ENCODE results near the gene FANCM.

FANCM gene

DNA sequence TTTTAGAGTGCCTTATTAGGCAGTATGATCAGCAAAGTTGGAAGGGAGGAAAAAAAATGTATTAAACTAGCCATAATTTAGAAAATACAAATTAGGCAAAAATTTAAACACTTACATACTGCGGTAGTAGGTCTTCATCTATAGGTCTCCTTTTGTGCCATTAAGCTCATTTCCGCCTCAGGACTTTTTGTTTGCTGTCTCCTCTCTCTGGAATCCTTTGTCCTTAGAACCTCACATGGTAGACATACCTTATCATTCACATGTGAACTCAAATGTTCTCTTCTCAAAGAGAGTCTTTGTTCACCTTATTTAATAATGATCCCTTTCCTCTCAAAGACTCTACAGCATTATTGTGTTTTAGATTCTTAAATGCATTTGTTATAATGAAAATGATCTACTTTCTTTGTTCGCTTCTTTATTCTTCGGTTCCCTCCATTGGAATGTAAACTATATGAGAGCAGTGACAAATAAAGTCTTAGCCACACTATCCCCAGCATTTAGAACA is 14.7 kb downstream of the FANCM start:
- Histone ChIP-seq H3K4me1 (ENCODE audit: insufficient read depth, low read length) (no peaks in the 10 kb centered on the region), H4K20me1 (ENCODE audit: insufficient read depth, low read length) (no peaks in the 10 kb centered on the region), H2AFZ (ENCODE audit: low read depth, low read length) (no peak overlapping the region), H3K4me2 (ENCODE audit: insufficient read depth, low read length) (no peak overlapping the region), H3K27me3 (ENCODE audit: insufficient read depth, low read length, poor library complexity) (no peaks in the 10 kb centered on the region), H3K79me2 (ENCODE audit: insufficient read depth, low read length) (peaks cover 8% of the 10 kb centered on the region), H3K9ac (ENCODE audit: low read depth, low read length) (no peak overlapping the region), H3K9me3 (ENCODE audit: insufficient read depth, low read length, severe bottlenecking) (no peaks in the 10 kb centered on the region), H3K27ac (ENCODE audit: low read length) (no peak overlapping the region), H3K4me3 (ENCODE audit: low read depth in 1 of 2, low read length in 2 of 2) (no peak overlapping the region), H3K36me3 (ENCODE audit: insufficient read depth, low read length) (peaks cover 28% of the 10 kb centered on the region)
- ATAC-seq (ENCODE audit: insufficient read depth, low read depth) (no peak), DNase-seq (no peak)
- no peak for TF ChIP-seq EZH2 (IDR thresholded peaks at IDR 0.05; ENCODE audit: borderline replicate concordance, low read depth, low read length, severe bottlenecking)
- TF ChIP-seq, protein P1, sequence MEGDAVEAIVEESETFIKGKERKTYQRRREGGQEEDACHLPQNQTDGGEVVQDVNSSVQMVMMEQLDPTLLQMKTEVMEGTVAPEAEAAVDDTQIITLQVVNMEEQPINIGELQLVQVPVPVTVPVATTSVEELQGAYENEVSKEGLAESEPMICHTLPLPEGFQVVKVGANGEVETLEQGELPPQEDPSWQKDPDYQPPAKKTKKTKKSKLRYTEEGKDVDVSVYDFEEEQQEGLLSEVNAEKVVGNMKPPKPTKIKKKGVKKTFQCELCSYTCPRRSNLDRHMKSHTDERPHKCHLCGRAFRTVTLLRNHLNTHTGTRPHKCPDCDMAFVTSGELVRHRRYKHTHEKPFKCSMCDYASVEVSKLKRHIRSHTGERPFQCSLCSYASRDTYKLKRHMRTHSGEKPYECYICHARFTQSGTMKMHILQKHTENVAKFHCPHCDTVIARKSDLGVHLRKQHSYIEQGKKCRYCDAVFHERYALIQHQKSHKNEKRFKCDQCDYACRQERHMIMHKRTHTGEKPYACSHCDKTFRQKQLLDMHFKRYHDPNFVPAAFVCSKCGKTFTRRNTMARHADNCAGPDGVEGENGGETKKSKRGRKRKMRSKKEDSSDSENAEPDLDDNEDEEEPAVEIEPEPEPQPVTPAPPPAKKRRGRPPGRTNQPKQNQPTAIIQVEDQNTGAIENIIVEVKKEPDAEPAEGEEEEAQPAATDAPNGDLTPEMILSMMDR (IDR thresholded peaks at IDR 0.05; ENCODE audit: borderline replicate concordance, extremely low read depth, low read length, poor library complexity, severe bottlenecking): no peak

DNA sequence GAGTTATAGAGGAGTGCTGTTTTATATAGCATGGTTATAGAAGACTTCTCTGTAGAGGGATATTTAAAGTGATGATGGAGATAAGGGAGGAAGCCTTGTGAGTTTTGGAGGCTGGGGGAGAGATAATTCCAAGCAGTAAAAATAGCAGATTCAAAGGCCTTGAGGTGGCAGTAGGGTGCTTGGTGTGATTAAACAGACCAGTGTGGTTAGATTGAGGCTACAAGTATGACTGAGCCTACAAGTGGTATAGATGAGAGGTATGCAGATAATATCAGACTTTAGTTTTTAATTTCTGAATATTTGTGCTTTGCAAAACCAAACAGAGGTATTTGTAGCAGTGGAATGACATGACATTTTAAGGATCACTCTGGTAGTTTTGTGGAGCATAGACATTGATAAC is 20.3 kb downstream of the FANCM start:
- Histone ChIP-seq H4K20me1 (ENCODE audit: insufficient read depth, low read length) (no peaks in the 10 kb centered on the region), H3K4me2 (ENCODE audit: insufficient read depth, low read length) (no peak overlapping the region), H2AFZ (ENCODE audit: low read depth, low read length) (no peak overlapping the region), H3K27ac (ENCODE audit: low read length) (no peak overlapping the region), H3K4me3 (ENCODE audit: low read depth in 1 of 2, low read length in 2 of 2) (no peak overlapping the region), H3K27me3 (ENCODE audit: insufficient read depth, low read length, poor library complexity) (no peaks in the 10 kb centered on the region), H3K9ac (ENCODE audit: low read depth, low read length) (no peak overlapping the region), H3K4me1 (ENCODE audit: insufficient read depth, low read length) (no peaks in the 10 kb centered on the region), H3K36me3 (ENCODE audit: insufficient read depth, low read length) (peaks cover 27% of the 10 kb centered on the region; the same call in 1 of the 2 replicates), H3K79me2 (ENCODE audit: insufficient read depth, low read length) (no peaks in the 10 kb centered on the region), H3K9me3 (ENCODE audit: insufficient read depth, low read length, severe bottlenecking) (no peaks in the 10 kb centered on the region)
- TF ChIP-seq, protein P1 (IDR thresholded peaks at IDR 0.05; ENCODE audit: borderline replicate concordance, extremely low read depth, low read length, poor library complexity, severe bottlenecking): no peak
- TF ChIP-seq EZH2 (IDR thresholded peaks at IDR 0.05; ENCODE audit: borderline replicate concordance, low read depth, low read length, severe bottlenecking): no peak
- ATAC-seq (ENCODE audit: insufficient read depth, low read depth) (no peak), DNase-seq (no peak)

DNA sequence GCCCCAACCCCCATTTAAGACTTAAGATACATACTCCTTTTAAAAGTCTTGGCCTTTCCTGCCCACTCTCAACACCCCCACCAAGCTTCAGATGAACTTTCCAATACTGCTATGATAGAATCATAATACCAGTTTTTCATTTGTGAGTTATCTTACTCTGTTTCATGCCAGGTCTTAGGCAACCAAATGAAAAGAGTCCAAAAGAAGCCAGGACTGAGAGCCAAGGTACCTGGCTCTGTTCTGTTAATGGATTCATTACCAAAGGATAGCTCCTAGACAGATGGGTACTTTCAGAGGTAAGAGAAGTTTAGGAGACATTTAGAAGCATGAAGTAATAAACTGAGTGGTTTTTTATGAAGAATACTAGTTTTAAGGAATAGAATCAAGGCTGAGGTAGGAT is 34.2 kb downstream of the FANCM start:
- ATAC-seq (ENCODE audit: insufficient read depth, low read depth) (no peak), DNase-seq (no peak)
- Histone ChIP-seq H3K4me1 (ENCODE audit: insufficient read depth, low read length) (no peaks in the 10 kb centered on the region), H3K27ac (ENCODE audit: low read length) (no peak overlapping the region), H3K9me3 (ENCODE audit: insufficient read depth, low read length, severe bottlenecking) (no peaks in the 10 kb centered on the region), H3K9ac (ENCODE audit: low read depth, low read length) (no peak overlapping the region), H3K36me3 (ENCODE audit: insufficient read depth, low read length) (peaks cover 32% of the 10 kb centered on the region; the same call in 1 of the 2 replicates), H4K20me1 (ENCODE audit: insufficient read depth, low read length) (no peaks in the 10 kb centered on the region), H3K4me2 (ENCODE audit: insufficient read depth, low read length) (no peak overlapping the region), H2AFZ (ENCODE audit: low read depth, low read length) (no peak overlapping the region), H3K27me3 (ENCODE audit: insufficient read depth, low read length, poor library complexity) (no peaks in the 10 kb centered on the region), H3K4me3 (ENCODE audit: low read depth in 1 of 2, low read length in 2 of 2) (no peak overlapping the region), H3K79me2 (ENCODE audit: insufficient read depth, low read length) (no peaks in the 10 kb centered on the region)
- no peak for TF ChIP-seq EZH2 (IDR thresholded peaks at IDR 0.05; ENCODE audit: borderline replicate concordance, low read depth, low read length, severe bottlenecking)
- TF ChIP-seq, protein P1 (IDR thresholded peaks at IDR 0.05; ENCODE audit: borderline replicate concordance, extremely low read depth, low read length, poor library complexity, severe bottlenecking): no peak

DNA sequence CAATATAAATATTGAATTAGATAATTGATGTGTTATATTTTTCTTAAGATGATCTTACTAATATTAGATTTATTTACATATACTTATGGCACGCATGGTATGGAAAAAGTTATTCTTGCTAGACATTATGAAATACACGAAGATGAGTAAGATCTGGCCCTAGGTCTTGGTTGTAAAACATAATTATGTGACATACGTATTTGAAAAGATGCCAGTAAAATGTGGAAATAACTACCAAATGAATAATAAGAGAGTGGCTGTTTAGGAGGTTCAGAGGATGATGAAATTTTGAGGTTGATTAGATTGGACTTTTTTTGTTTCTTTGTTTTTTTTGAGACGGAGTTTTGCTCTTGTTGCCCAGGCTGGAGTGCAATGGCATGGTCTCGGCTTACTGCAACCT is 41.3 kb downstream of the FANCM start:
- Histone ChIP-seq H3K4me2 (ENCODE audit: insufficient read depth, low read length) (no peak overlapping the region), H2AFZ (ENCODE audit: low read depth, low read length) (no peak overlapping the region), H3K9me3 (ENCODE audit: insufficient read depth, low read length, severe bottlenecking) (no peaks in the 10 kb centered on the region), H3K79me2 (ENCODE audit: insufficient read depth, low read length) (no peaks in the 10 kb centered on the region), H3K36me3 (ENCODE audit: insufficient read depth, low read length) (peaks cover 7% of the 10 kb centered on the region; the same call in 1 of the 2 replicates), H3K27ac (ENCODE audit: low read length) (no peak overlapping the region), H4K20me1 (ENCODE audit: insufficient read depth, low read length) (no peaks in the 10 kb centered on the region), H3K4me1 (ENCODE audit: insufficient read depth, low read length) (no peaks in the 10 kb centered on the region), H3K27me3 (ENCODE audit: insufficient read depth, low read length, poor library complexity) (no peaks in the 10 kb centered on the region), H3K9ac (ENCODE audit: low read depth, low read length) (no peak overlapping the region), H3K4me3 (ENCODE audit: low read depth in 1 of 2, low read length in 2 of 2) (no peak overlapping the region)
- no peak for ATAC-seq (ENCODE audit: insufficient read depth, low read depth)
- DNase-seq: no peak
- TF ChIP-seq, protein P1 (IDR thresholded peaks at IDR 0.05; ENCODE audit: borderline replicate concordance, extremely low read depth, low read length, poor library complexity, severe bottlenecking): no peak

Measured in DND-41 (cell line).